ENCODE results near the gene NKAP. TPM values are rescaled to one million over a fixed set of nuclear protein-coding genes. Genes with fewer than 3 reads are reported as not detected.

The NKAP gene
- total RNA-seq, 3 donors from 2014 or later (not counting 1 experiment from before 2014, with no cell fraction given) = 14.7 to 20.0 (median 15.4) TPM

- no peaks in the 10 kb centered on the region for H3K9me3 ChIP-seq (ENCODE audit: control insufficient read depth, insufficient read depth, low read length)
- H3K9me3 Mint-ChIP-seq = no peaks in the 10 kb centered on the region
- TF ChIP-seq CTCF (IDR thresholded peaks at IDR 0.05) = no peak
- H3K4me1 Mint-ChIP-seq = peaks cover 0 to 9% of the 10 kb centered on the region in 2 donors
- no peak overlapping the region for H3K27ac ChIP-seq (ENCODE audit: low read length)
- H3K27me3 Mint-ChIP-seq (ENCODE audit: low read depth in 2 of 2) = peaks cover 32 to 48% of the 10 kb centered on the region in 2 donors
- ATAC-seq = no peak
- H3K4me1 ChIP-seq (ENCODE audit: control insufficient read depth, insufficient read depth, low read length) = peaks cover 24% of the 10 kb centered on the region
- no peaks in the 10 kb centered on the region for H3K36me3 Mint-ChIP-seq
- no peak overlapping the region for H3K4me3 ChIP-seq (ENCODE audit: low read length)
- H3K27me3 ChIP-seq (ENCODE audit: control insufficient read depth, insufficient read depth, low read length) = peaks cover 23% of the 10 kb centered on the region
- intact Hi-C loops (cut with micrococcal nuclease) = no loop called here
- no peak overlapping the region for H3K27ac Mint-ChIP-seq
- H3K36me3 ChIP-seq (ENCODE audit: control insufficient read depth, insufficient read depth, low read length) = no peaks in the 10 kb centered on the region
- no peak for DNase-seq
- 8% methylated on average over 18 of the region's 18 CpGs for WGBS (ENCODE audit: insufficient coverage)
- peak overlapping the region; percentile 14 for H3K4me3 Mint-ChIP-seq
Measured at GRCh38 chrX:119989905-119990555, 46.5 kb upstream of the NKAP start.

- Mint-ChIP-seq H3K4me3 (no peak overlapping the region), H3K4me1 (peaks cover 0 to 9% of the 10 kb centered on the region in 2 donors)
- WGBS (ENCODE audit: insufficient coverage) = no CpG with 5 or more reads among the region's 3 CpGs
Measured at GRCh38 chrX:119986203-119986602, 42.7 kb upstream of the NKAP start.

GRCh38 chrX:119984652-119985051 lies 41.1 kb upstream of the NKAP start:
- intact Hi-C loops (cut with micrococcal nuclease) = no loop called here
- Mint-ChIP-seq H3K4me3 (no peak overlapping the region), H3K4me1 (no peaks in the 10 kb centered on the region), H3K27ac (no peak overlapping the region), H3K9me3 (no peaks in the 10 kb centered on the region), H3K27me3 (ENCODE audit: low read depth in 2 of 2) (peaks cover 20 to 41% of the 10 kb centered on the region in 2 donors), H3K36me3 (no peaks in the 10 kb centered on the region)
- DNase-seq = no peak
- no peak overlapping the region for H3K27ac ChIP-seq (ENCODE audit: low read length)
- ATAC-seq = no peak
- H3K27me3 ChIP-seq (ENCODE audit: control insufficient read depth, insufficient read depth, low read length) = peaks cover 11% of the 10 kb centered on the region
- 74% methylated on average over 5 of the region's 5 CpGs for WGBS (ENCODE audit: insufficient coverage)
- no peak for TF ChIP-seq CTCF (IDR thresholded peaks at IDR 0.05)
- H3K9me3 ChIP-seq (ENCODE audit: control insufficient read depth, insufficient read depth, low read length) = no peaks in the 10 kb centered on the region
- no peaks in the 10 kb centered on the region for H3K36me3 ChIP-seq (ENCODE audit: control insufficient read depth, insufficient read depth, low read length)
- no peak overlapping the region for H3K4me3 ChIP-seq (ENCODE audit: low read length)
- peaks cover 4% of the 10 kb centered on the region for H3K4me1 ChIP-seq (ENCODE audit: control insufficient read depth, insufficient read depth, low read length)

More at GRCh38 chrX:119986203-119986602, 42.7 kb upstream of the NKAP start:
- Mint-ChIP-seq H3K9me3 (no peaks in the 10 kb centered on the region), H3K27me3 (ENCODE audit: low read depth in 2 of 2) (peaks cover 29 to 50% of the 10 kb centered on the region in 2 donors), H3K27ac (no peak overlapping the region), H3K36me3 (no peaks in the 10 kb centered on the region)
- no peak overlapping the region for H3K4me3 ChIP-seq (ENCODE audit: low read length)
- no peaks in the 10 kb centered on the region for H3K9me3 ChIP-seq (ENCODE audit: control insufficient read depth, insufficient read depth, low read length)
- no peak for ATAC-seq
- H3K27ac ChIP-seq (ENCODE audit: low read length) = no peak overlapping the region
- intact Hi-C loops (cut with micrococcal nuclease) = no loop called here
- no peak for DNase-seq
- peaks cover 17% of the 10 kb centered on the region for H3K27me3 ChIP-seq (ENCODE audit: control insufficient read depth, insufficient read depth, low read length)
- no peaks in the 10 kb centered on the region for H3K36me3 ChIP-seq (ENCODE audit: control insufficient read depth, insufficient read depth, low read length)
- no peak for TF ChIP-seq CTCF (IDR thresholded peaks at IDR 0.05)
- peaks cover 19% of the 10 kb centered on the region for H3K4me1 ChIP-seq (ENCODE audit: control insufficient read depth, insufficient read depth, low read length)

GRCh38 chrX:119983494-119983893 lies 39.9 kb upstream of the NKAP start:
- DNase-seq = no peak
- Histone ChIP-seq H3K4me3 (ENCODE audit: low read length) (no peak overlapping the region), H3K9me3 (ENCODE audit: control insufficient read depth, insufficient read depth, low read length) (no peaks in the 10 kb centered on the region), H3K27ac (ENCODE audit: low read length) (no peak overlapping the region), H3K36me3 (ENCODE audit: control insufficient read depth, insufficient read depth, low read length) (no peaks in the 10 kb centered on the region), H3K27me3 (ENCODE audit: control insufficient read depth, insufficient read depth, low read length) (peaks cover 2% of the 10 kb centered on the region), H3K4me1 (ENCODE audit: control insufficient read depth, insufficient read depth, low read length) (no peaks in the 10 kb centered on the region)
- H3K4me3 Mint-ChIP-seq = no peak overlapping the region
- H3K27me3 Mint-ChIP-seq (ENCODE audit: low read depth in 2 of 2) = peaks cover 16 to 37% of the 10 kb centered on the region in 2 donors
- no peaks in the 10 kb centered on the region for H3K36me3 Mint-ChIP-seq
- no peak overlapping the region for H3K27ac Mint-ChIP-seq
- TF ChIP-seq CTCF (IDR thresholded peaks at IDR 0.05) = no peak
- H3K9me3 Mint-ChIP-seq = no peaks in the 10 kb centered on the region
- no peak for ATAC-seq
- WGBS (ENCODE audit: insufficient coverage) = no CpG with 5 or more reads among the region's 2 CpGs
- H3K4me1 Mint-ChIP-seq = no peaks in the 10 kb centered on the region
- intact Hi-C loops (cut with micrococcal nuclease) = no loop called here

Measured in natural killer cell (primary cell).